Daoy (cell line): ENCODE results near the gene ASXL1. TPM values are rescaled to one million over a fixed set of nuclear protein-coding genes. Genes with fewer than 3 reads are reported as not detected.
"Not testable (repeated sequence)": the region's sequence is repeated elsewhere in the genome, so short reads cannot be mapped to it uniquely, and the experiment has no call there.

Experiments
- DNase-seq: peaks from one replicate; pipeline ENCODE4 v3.0.0-alpha.2; 2015; ENCODE audit warnings: low read depth
- total RNA-seq: library from RNA; depleted of rRNA; stranded (reverse); fragments of >200 nt; shearing (Covaris generic); gene quantifications from 2 replicates; pipeline ENCODE4 v1.2.3, GENCODE V29; 2014; rRNA removed

The ASXL1 gene
- 26.1 and 39.9 TPM in 2 replicates for total RNA-seq

- DNase-seq = peak; percentile 98
Observed at GRCh38 chr20:32357869-32358631, at the start of gene ASXL1. ASXL1 (plus strand) TSS chr20:32358331; CDS start chr20:32358776, 445 bp downstream.

- DNase-seq = no peak
Observed at GRCh38 chr20:32312718-32313424, 45.3 kb upstream of the ASXL1 start.

GRCh38 chr20:32314768-32315167 is 43.4 kb upstream of the ASXL1 start:
- DNase-seq = no peak

- DNase-seq = no peak
Observed at GRCh38 chr20:32315399-32315798, 42.7 kb upstream of the ASXL1 start.

- no peak for DNase-seq
Observed at GRCh38 chr20:32315891-32316290, 42.2 kb upstream of the ASXL1 start.

GRCh38 chr20:32316667-32317066 is 41.5 kb upstream of the ASXL1 start:
- DNase-seq = peak; percentile 26

- DNase-seq = no peak
Observed at GRCh38 chr20:32319100-32319499, 39.0 kb upstream of the ASXL1 start.

- DNase-seq = no peak
Observed at GRCh38 chr20:32320305-32320704, 37.8 kb upstream of the ASXL1 start.

GRCh38 chr20:32321390-32321789 is 36.7 kb upstream of the ASXL1 start:
- no peak for DNase-seq

- not testable (repeated sequence) for DNase-seq
Observed at GRCh38 chr20:32322260-32322659, 35.9 kb upstream of the ASXL1 start.

GRCh38 chr20:32323761-32324160 is 34.4 kb upstream of the ASXL1 start:
- DNase-seq = not testable (repeated sequence)

- DNase-seq = peak; percentile 83
Observed at GRCh38 chr20:32325706-32326503, 32.2 kb upstream of the ASXL1 start.

GRCh38 chr20:32326504-32326845 is 31.7 kb upstream of the ASXL1 start:
- DNase-seq = peak; percentile 41

GRCh38 chr20:32327087-32327681 is 30.9 kb upstream of the ASXL1 start:
- DNase-seq = peak; percentile 78

- no peak for DNase-seq
Observed at GRCh38 chr20:32329817-32330554, 28.1 kb upstream of the ASXL1 start.

GRCh38 chr20:32330555-32330897 is 27.6 kb upstream of the ASXL1 start:
- no peak for DNase-seq

- DNase-seq = peak; percentile 66
Observed at GRCh38 chr20:32332614-32333013, 25.5 kb upstream of the ASXL1 start.

- peak; percentile 30 for DNase-seq
Observed at GRCh38 chr20:32333181-32333987, 24.7 kb upstream of the ASXL1 start.

GRCh38 chr20:32333988-32334885 is 23.9 kb upstream of the ASXL1 start:
- no peak for DNase-seq
